ENCODE results near the gene OR2M4. TPM values are rescaled to one million over a fixed set of nuclear protein-coding genes. Genes with fewer than 3 reads are reported as not detected.

Gene OR2M4, protein sequence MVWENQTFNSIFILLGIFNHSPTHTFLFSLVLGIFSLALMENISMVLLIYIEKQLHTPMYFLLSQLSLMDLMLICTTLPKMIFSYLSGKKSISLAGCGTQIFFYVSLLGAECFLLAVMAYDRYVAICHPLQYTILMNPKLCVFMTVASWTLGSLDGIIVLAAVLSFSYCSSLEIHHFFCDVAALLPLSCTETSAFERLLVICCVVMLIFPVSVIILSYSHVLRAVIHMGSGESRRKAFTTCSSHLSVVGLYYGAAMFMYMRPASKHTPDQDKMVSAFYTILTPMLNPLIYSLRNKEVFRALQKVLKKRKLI
- not detected in 2 replicates for total RNA-seq (2014; rRNA removed; shearing (Covaris generic))
- total RNA-seq (2022), result not detected in 2 replicates
- not detected for Bru-seq, nascent RNA
- not detected for BruChase-seq, experiment 1, labeled RNA remaining after a 6-hour chase
- not detected for BruChase-seq, experiment 2, labeled RNA remaining after a 2-hour chase
- long read RNA-seq, result 0 reads

DNA sequence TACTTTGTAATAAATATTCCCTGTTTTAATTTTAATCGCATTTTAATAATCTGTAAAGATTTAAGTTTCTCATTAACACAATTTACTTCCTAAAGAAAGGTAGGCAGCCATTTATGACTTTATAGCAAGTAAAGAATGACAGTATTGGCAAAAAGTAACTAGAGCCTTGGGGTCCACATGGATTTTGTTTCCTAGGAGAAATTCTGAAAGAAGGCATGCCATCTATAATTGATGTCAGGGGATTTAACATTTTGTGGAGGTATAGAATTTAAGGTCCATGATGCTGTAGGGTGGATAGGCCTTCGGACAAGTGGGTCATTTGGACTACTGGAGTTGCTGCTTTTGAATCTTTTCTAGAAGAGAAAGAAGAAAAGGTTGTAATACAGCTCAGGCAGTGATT, at the start of gene OR2M4:
Gene OR2M4 (plus strand): TSS at position 301 of the 400 bp plus-strand sequence. CDS start 7,512 bp downstream, outside the sequence.
- intact Hi-C loops (cut with micrococcal nuclease; ENCODE audit: unreplicated experiment), result no loop called here
- no peak for TF ChIP-seq CTCF (conservative IDR thresholded peaks at IDR 0.05; ENCODE audit: low read length)
- no peak for TF ChIP-seq EZH2phosphoT487 (IDR thresholded peaks at IDR 0.05; ENCODE audit: borderline replicate concordance, low read depth, low read length)
- Histone ChIP-seq H2AFZ (ENCODE audit: low read length) (no peak within 1 kb of the TSS), H4K20me1 (ENCODE audit: insufficient read depth, low read length) (no peaks in the 10 kb centered on the region), H3K79me2 (ENCODE audit: insufficient read depth, low read depth, low read length) (no peaks in the 10 kb centered on the region), H3K4me2 (ENCODE audit: low read length) (no peak within 1 kb of the TSS), H3K4me1 (ENCODE audit: insufficient read depth, low read length, poor library complexity, severe bottlenecking) (no peaks in the 10 kb centered on the region), H3K36me3 (ENCODE audit: insufficient read depth, low read length) (no peaks in the 10 kb centered on the region), H3K9me3 (ENCODE audit: low read length) (no peaks in the 10 kb centered on the region), H3K27ac (ENCODE audit: low read depth, low read length, poor library complexity, severe bottlenecking) (no peak within 1 kb of the TSS), H3K4me3 (ENCODE audit: low read depth, low read length, poor library complexity, severe bottlenecking) (no peak within 1 kb of the TSS), H3K9me2 (ENCODE audit: insufficient read depth, low read length) (no peaks in the 10 kb centered on the region)
- ChIA-PET POLR2A (interaction anchor here (0.7 kb wide), 1 partner anchor 57 kb away, joined by 3 read pairs; no protein-coding TSS in a partner anchor), CTCF (ENCODE audit: unreplicated experiment) (no interaction called here)
- BruUV-seq (replicated peaks), result no TSS peak
- no peak for DNase-seq (ENCODE audit: low spot score)

GRCh38 chr1:248183996-248184395, 47.2 kb upstream of the OR2M4 start:
- Histone ChIP-seq H3K9me3 (ENCODE audit: low read length) (no peaks in the 10 kb centered on the region), H3K27ac (ENCODE audit: low read depth, low read length, poor library complexity, severe bottlenecking) (no peak overlapping the region), H4K20me1 (ENCODE audit: insufficient read depth, low read length) (no peaks in the 10 kb centered on the region), H2AFZ (ENCODE audit: low read length) (no peak overlapping the region), H3K4me3 (ENCODE audit: low read depth, low read length, poor library complexity, severe bottlenecking) (no peak overlapping the region), H3K79me2 (ENCODE audit: insufficient read depth, low read depth, low read length) (no peaks in the 10 kb centered on the region), H3K9me2 (ENCODE audit: insufficient read depth, low read length) (no peaks in the 10 kb centered on the region), H3K36me3 (ENCODE audit: insufficient read depth, low read length) (no peaks in the 10 kb centered on the region), H3K4me1 (ENCODE audit: insufficient read depth, low read length, poor library complexity, severe bottlenecking) (no peaks in the 10 kb centered on the region), H3K4me2 (ENCODE audit: low read length) (no peak overlapping the region)
- TF ChIP-seq CTCF (conservative IDR thresholded peaks at IDR 0.05; ENCODE audit: low read length) (no peak), EZH2phosphoT487 (IDR thresholded peaks at IDR 0.05; ENCODE audit: borderline replicate concordance, low read depth, low read length) (no peak)
- ChIA-PET POLR2A (no interaction called here), CTCF (ENCODE audit: unreplicated experiment) (no interaction called here)
- BruUV-seq (replicated peaks), result no TSS peak
- intact Hi-C loops (cut with micrococcal nuclease; ENCODE audit: unreplicated experiment), result no loop called here
- no peak for DNase-seq (ENCODE audit: low spot score)

DNA sequence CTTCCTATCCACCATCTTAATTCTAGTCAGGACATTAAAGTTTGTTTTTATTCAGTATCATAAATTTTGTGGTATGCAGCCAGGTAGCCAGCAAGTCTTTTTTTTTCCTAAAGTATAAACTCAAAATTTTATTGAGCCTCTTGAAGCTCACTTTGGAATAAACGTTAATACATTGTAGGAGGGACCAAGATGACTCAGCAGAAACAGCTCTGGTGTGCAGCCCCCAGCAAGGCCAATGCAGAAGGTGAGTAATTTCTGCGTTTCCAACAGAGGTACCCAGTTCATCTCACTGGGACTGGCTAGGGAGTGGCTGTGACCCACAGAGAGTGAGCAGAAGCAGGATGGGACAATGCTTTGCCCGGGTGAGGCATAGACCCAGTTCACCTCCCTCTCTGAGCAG, 43.9 kb upstream of the OR2M4 start:
- POLR2A ChIA-PET, result interaction anchor here (0.6 to 0.7 kb wide), 2 partner anchors 38 to 302 kb away, joined by 3 to 4 read pairs; no protein-coding TSS in a partner anchor
- H3K27ac ChIP-seq (ENCODE audit: low read depth, low read length, poor library complexity, severe bottlenecking), result no peak overlapping the region
- no TSS peak for BruUV-seq (replicated peaks)
- no peaks in the 10 kb centered on the region for H3K9me3 ChIP-seq (ENCODE audit: low read length)
- TF ChIP-seq CTCF (conservative IDR thresholded peaks at IDR 0.05; ENCODE audit: low read length) (no peak), EZH2phosphoT487 (IDR thresholded peaks at IDR 0.05; ENCODE audit: borderline replicate concordance, low read depth, low read length) (no peak)
- H2AFZ ChIP-seq (ENCODE audit: low read length), result no peak overlapping the region
- no peaks in the 10 kb centered on the region for H3K36me3 ChIP-seq (ENCODE audit: insufficient read depth, low read length)
- no peaks in the 10 kb centered on the region for H3K9me2 ChIP-seq (ENCODE audit: insufficient read depth, low read length)
- no peaks in the 10 kb centered on the region for H3K79me2 ChIP-seq (ENCODE audit: insufficient read depth, low read depth, low read length)
- no peak overlapping the region for H3K4me2 ChIP-seq (ENCODE audit: low read length)
- DNase-seq (ENCODE audit: low spot score), result no peak
- H3K4me3 ChIP-seq (ENCODE audit: low read depth, low read length, poor library complexity, severe bottlenecking), result no peak overlapping the region
- CTCF ChIA-PET (ENCODE audit: unreplicated experiment), result no interaction called here
- H4K20me1 ChIP-seq (ENCODE audit: insufficient read depth, low read length), result no peaks in the 10 kb centered on the region
- intact Hi-C loops (cut with micrococcal nuclease; ENCODE audit: unreplicated experiment), result no loop called here
- no peaks in the 10 kb centered on the region for H3K4me1 ChIP-seq (ENCODE audit: insufficient read depth, low read length, poor library complexity, severe bottlenecking)

Measured in OCI-LY7 (cell line).